ENCODE data around the gene HDAC11. TPM values are rescaled to one million over a fixed set of nuclear protein-coding genes. Genes with fewer than 3 reads are reported as not detected.
"Not testable (repeated sequence)": the region's sequence is repeated elsewhere in the genome, so short reads cannot be mapped to it uniquely, and the experiment has no call there.

Gene HDAC11
- total and polyA plus RNA-seq, 2 donors, result 7.4 to 27.1 TPM

DNA sequence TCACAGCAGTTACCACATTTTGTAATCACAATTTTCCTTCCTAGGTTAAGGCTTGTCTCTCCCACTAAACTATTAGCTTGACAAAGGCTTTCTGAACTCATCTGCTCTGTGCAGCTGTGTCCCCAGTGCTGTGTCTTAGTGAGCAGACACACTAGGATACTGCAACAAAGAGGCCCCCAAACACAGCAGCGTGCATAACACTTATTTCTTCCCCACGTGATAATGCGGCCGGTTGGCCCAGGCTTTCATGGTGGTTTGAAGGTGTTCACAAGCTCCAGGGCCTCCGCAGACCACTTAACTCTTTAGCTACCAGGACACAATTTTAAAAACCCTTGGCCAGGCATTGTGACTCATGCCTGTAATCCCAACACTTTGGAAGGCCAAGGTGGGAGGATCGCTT lies 2.2 kb upstream of the HDAC11 start:
- H3K4me3 ChIP-seq (ENCODE audit: low read depth, low read length), result no peak overlapping the region
- no peaks in the 10 kb centered on the region for H3K36me3 ChIP-seq (ENCODE audit: insufficient read depth)
- no peaks in the 10 kb centered on the region for H3K4me1 ChIP-seq (ENCODE audit: insufficient read depth)
- no peak overlapping the region for H3K27ac ChIP-seq (ENCODE audit: low read depth)
- WGBS, result 69% methylated on average over 6 of the region's 6 CpGs
- no peak for DNase-seq (ENCODE audit: extremely low spot score)

DNA sequence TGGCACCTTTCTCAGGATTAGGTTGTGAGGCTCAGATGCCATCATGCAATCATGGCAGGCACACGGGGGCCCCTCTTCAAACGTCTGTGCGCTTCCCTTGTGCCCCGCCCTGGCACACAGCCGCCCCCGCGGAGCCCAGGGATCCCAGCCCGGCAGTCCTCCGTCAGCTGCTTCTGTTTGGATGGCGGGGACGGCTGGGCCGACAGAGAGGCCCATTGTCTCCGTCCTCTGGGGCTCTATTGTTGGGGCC lies 849 bp upstream of the HDAC11 start:
- Histone ChIP-seq H3K4me3 (ENCODE audit: low read depth, low read length) (peak overlapping the region; percentile 82), H3K4me1 (ENCODE audit: insufficient read depth) (no peaks in the 10 kb centered on the region), H3K36me3 (ENCODE audit: insufficient read depth) (no peaks in the 10 kb centered on the region), H3K27ac (ENCODE audit: low read depth) (peak overlapping the region; percentile 85)
- WGBS, result 1% methylated on average over 13 of the region's 13 CpGs
- DNase-seq (ENCODE audit: extremely low spot score), result no peak

GRCh38 chr3:13480340-13481318 lies 523 bp downstream of the HDAC11 start:
- DNase-seq (ENCODE audit: extremely low spot score), result no peak
- Histone ChIP-seq H3K4me1 (ENCODE audit: insufficient read depth) (no peaks in the 10 kb centered on the region), H3K36me3 (ENCODE audit: insufficient read depth) (no peaks in the 10 kb centered on the region), H3K4me3 (ENCODE audit: low read depth, low read length) (peak overlapping the region; percentile 75), H3K27ac (ENCODE audit: low read depth) (no peak overlapping the region)
- WGBS, result 16% methylated on average over 70 of the region's 70 CpGs

- H3K4me1 ChIP-seq (ENCODE audit: insufficient read depth), result no peaks in the 10 kb centered on the region
- WGBS, result 94% methylated on average over 10 of the region's 10 CpGs
- H3K27ac ChIP-seq (ENCODE audit: low read depth), result no peak overlapping the region
- H3K4me3 ChIP-seq (ENCODE audit: low read depth, low read length), result no peak overlapping the region
- H3K36me3 ChIP-seq (ENCODE audit: insufficient read depth), result no peaks in the 10 kb centered on the region
- DNase-seq (ENCODE audit: extremely low spot score), result no peak
Observed at GRCh38 chr3:13482106-13482690, 2.1 kb downstream of the HDAC11 start.

DNA sequence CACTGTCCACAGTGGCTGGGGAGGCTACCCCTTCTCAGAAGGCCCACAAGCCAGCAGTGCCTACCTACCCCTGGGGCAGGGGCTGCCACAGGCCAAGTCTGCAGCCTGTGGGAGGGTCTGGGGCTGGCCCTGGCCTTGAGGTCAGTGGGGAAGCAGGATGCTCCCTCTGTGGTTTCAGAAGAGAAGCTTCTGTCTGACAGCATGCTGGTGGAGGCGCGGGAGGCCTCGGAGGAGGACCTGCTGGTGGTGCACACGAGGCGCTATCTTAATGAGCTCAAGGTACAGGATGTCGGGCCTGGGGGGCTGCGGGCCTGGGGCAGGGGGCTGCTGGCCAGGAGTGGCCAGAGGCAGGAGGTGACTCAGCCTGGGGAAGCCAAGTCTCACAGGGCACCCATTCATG lies 3.2 kb downstream of the HDAC11 start:
- no peak overlapping the region for H3K4me3 ChIP-seq (ENCODE audit: low read depth, low read length)
- no peaks in the 10 kb centered on the region for H3K4me1 ChIP-seq (ENCODE audit: insufficient read depth)
- H3K27ac ChIP-seq (ENCODE audit: low read depth), result no peak overlapping the region
- no peak for DNase-seq (ENCODE audit: extremely low spot score)
- H3K36me3 ChIP-seq (ENCODE audit: insufficient read depth), result no peaks in the 10 kb centered on the region
- WGBS, result 87% methylated on average over 7 of the region's 7 CpGs

GRCh38 chr3:13483988-13484695 lies 4.0 kb downstream of the HDAC11 start:
- no peak for DNase-seq (ENCODE audit: extremely low spot score)
- no peaks in the 10 kb centered on the region for H3K4me1 ChIP-seq (ENCODE audit: insufficient read depth)
- no peak overlapping the region for H3K4me3 ChIP-seq (ENCODE audit: low read depth, low read length)
- WGBS, result 91% methylated on average over 21 of the region's 21 CpGs
- no peaks in the 10 kb centered on the region for H3K36me3 ChIP-seq (ENCODE audit: insufficient read depth)
- no peak overlapping the region for H3K27ac ChIP-seq (ENCODE audit: low read depth)

- Histone ChIP-seq H3K36me3 (ENCODE audit: insufficient read depth) (no peaks in the 10 kb centered on the region), H3K4me3 (ENCODE audit: low read depth, low read length) (no peak overlapping the region), H3K4me1 (ENCODE audit: insufficient read depth) (no peaks in the 10 kb centered on the region), H3K27ac (ENCODE audit: low read depth) (peak overlapping the region; percentile 26)
- 46% methylated on average over 7 of the region's 7 CpGs for WGBS
- peak; percentile 76 for DNase-seq (ENCODE audit: extremely low spot score)
Observed at GRCh38 chr3:13484851-13485590, 4.9 kb downstream of the HDAC11 start.

DNA sequence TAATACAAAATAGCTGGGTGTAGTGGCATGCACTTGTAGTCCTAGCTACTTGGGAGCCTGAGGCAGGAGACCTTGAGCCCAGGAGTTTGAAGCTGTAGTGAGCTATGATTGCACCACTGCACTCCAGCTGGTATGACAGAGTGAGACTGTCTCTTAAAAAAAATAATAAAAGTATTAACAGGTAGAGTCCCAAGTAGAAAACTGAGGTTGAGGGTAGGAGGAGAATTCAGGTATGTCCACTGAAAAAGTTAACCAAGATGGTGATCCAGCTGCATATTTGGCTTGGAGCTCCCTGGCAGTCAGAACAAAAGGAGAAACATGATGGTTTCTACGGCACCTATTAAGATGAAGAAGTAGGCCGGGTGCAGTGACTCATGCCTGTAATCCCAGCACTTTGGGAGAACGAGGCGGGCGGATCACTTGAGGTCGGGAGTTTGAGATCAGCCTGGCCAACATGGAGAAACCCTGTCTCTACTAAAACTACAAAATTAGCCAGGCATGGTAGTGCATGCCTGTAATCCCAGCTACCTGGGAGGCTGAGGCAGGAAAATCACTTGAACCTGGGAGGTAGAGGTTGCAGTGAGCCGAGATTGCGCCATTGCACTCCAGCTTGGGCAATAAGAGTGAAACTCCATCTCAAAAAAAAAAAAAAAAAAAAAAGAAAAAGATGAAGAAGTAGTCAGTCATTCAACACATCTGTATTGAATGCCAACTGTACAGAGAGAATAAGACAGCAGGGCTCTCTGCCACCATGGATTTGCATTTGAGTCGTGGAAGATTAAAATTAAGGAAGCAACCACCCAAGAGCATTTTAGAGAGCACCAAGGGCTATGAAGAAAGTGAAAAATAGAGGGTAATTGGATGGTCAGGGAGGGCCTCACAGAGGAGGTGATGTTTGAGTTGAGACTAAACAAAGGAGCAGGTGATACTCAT lies 5.8 kb downstream of the HDAC11 start:
- WGBS, result 74% methylated on average over 9 of the region's 9 CpGs
- not testable (repeated sequence) for H3K4me3 ChIP-seq (ENCODE audit: low read depth, low read length); H3K27ac ChIP-seq (ENCODE audit: low read depth); H3K36me3 ChIP-seq (ENCODE audit: insufficient read depth); DNase-seq (ENCODE audit: extremely low spot score); H3K4me1 ChIP-seq (ENCODE audit: insufficient read depth)

GRCh38 chr3:13487403-13487802 lies 7.3 kb downstream of the HDAC11 start:
- H3K4me3 ChIP-seq (ENCODE audit: low read depth, low read length), result no peak overlapping the region
- H3K36me3 ChIP-seq (ENCODE audit: insufficient read depth), result no peaks in the 10 kb centered on the region
- no peak for DNase-seq (ENCODE audit: extremely low spot score)
- no peaks in the 10 kb centered on the region for H3K4me1 ChIP-seq (ENCODE audit: insufficient read depth)
- no peak overlapping the region for H3K27ac ChIP-seq (ENCODE audit: low read depth)
- 72% methylated on average over 4 of the region's 4 CpGs for WGBS

- 90% methylated on average over 8 of the region's 8 CpGs for WGBS
- no peaks in the 10 kb centered on the region for H3K4me1 ChIP-seq (ENCODE audit: insufficient read depth)
- no peak overlapping the region for H3K4me3 ChIP-seq (ENCODE audit: low read depth, low read length)
- DNase-seq (ENCODE audit: extremely low spot score), result no peak
- no peak overlapping the region for H3K27ac ChIP-seq (ENCODE audit: low read depth)
- no peaks in the 10 kb centered on the region for H3K36me3 ChIP-seq (ENCODE audit: insufficient read depth)
Observed at GRCh38 chr3:13491206-13491974, 11.3 kb downstream of the HDAC11 start.

- WGBS, result 92% methylated on average over 6 of the region's 6 CpGs
- H3K4me1 ChIP-seq (ENCODE audit: insufficient read depth), result peaks cover 1% of the 10 kb centered on the region
- DNase-seq (ENCODE audit: extremely low spot score), result no peak
Observed at GRCh38 chr3:13492048-13492447, 11.9 kb downstream of the HDAC11 start.

More at GRCh38 chr3:13492048-13492447, 11.9 kb downstream of the HDAC11 start:
- Histone ChIP-seq H3K27ac (ENCODE audit: low read depth) (no peak overlapping the region), H3K4me3 (ENCODE audit: low read depth, low read length) (no peak overlapping the region), H3K36me3 (ENCODE audit: insufficient read depth) (no peaks in the 10 kb centered on the region)

Data from urinary bladder (tissue), 4 donors.